Osteocyte (in vitro differentiated cells): ENCODE results near the gene EXOC4. TPM values are rescaled to one million over a fixed set of nuclear protein-coding genes. Genes with fewer than 3 reads are reported as not detected.

Experiments used
- DNase-seq: peaks from one replicate; pipeline ENCODE4 v3.0.0; 2021; ENCODE audit warnings: mixed read lengths; ENCODE audit not compliant: unreplicated experiment; ENCODE audit errors: extremely low spot score
- H3K27ac Mint-ChIP-seq: one replicate; pipeline ENCODE4 v1.8.0; 2021; ENCODE audit warnings: mild to moderate bottlenecking, mixed read lengths; ENCODE audit not compliant: unreplicated experiment
- H3K27me3 Mint-ChIP-seq: one replicate; pipeline ENCODE4 v1.8.0; 2021; ENCODE audit warnings: mixed read lengths; ENCODE audit not compliant: unreplicated experiment
- H3K36me3 Mint-ChIP-seq: one replicate; pipeline ENCODE4 v1.8.0; 2021; ENCODE audit warnings: mixed read lengths; ENCODE audit not compliant: unreplicated experiment
- H3K4me1 Mint-ChIP-seq: one replicate; pipeline ENCODE4 v1.8.0; 2021; ENCODE audit warnings: mixed read lengths; ENCODE audit not compliant: unreplicated experiment
- H3K4me3 Mint-ChIP-seq: one replicate; pipeline ENCODE4 v1.8.0; 2021; ENCODE audit warnings: mild to moderate bottlenecking, moderate library complexity, mixed read lengths; ENCODE audit not compliant: unreplicated experiment
- H3K9me3 Mint-ChIP-seq: one replicate; pipeline ENCODE4 v1.8.0; 2021; ENCODE audit warnings: mixed read lengths; ENCODE audit not compliant: unreplicated experiment
- CTCF ChIP-seq: fragments of 200-600 bp; sonication (generic); IDR thresholded peaks from 2 replicates; pipeline ENCODE4 v1.5.0; 2021; ENCODE audit warnings: antibody characterized with exemption, mild to moderate bottlenecking, moderate library complexity
- total RNA-seq: library from RNA; stranded (reverse); gene quantifications from 2 replicates; pipeline ENCODE4 v1.2.1, GENCODE V29; 2021

EXOC4 gene
- total RNA-seq, 1 donor from 2014 or later: 99.9 TPM

GRCh38 chr7:133702960-133703359 lies 450.1 kb downstream of the EXOC4 start:
- no peaks in the 10 kb centered on the region for H3K27me3 Mint-ChIP-seq
- TF ChIP-seq CTCF: no peak
- DNase-seq: no peak
- H3K27ac Mint-ChIP-seq: peak overlapping the region; percentile 40
- no peaks in the 10 kb centered on the region for H3K9me3 Mint-ChIP-seq
- peaks cover 28% of the 10 kb centered on the region for H3K4me1 Mint-ChIP-seq
- no peak overlapping the region for H3K4me3 Mint-ChIP-seq
- no peaks in the 10 kb centered on the region for H3K36me3 Mint-ChIP-seq

- no peak for TF ChIP-seq CTCF
- no peak for DNase-seq
- H3K4me1 Mint-ChIP-seq: peaks cover 26% of the 10 kb centered on the region
- no peaks in the 10 kb centered on the region for H3K27me3 Mint-ChIP-seq
- H3K9me3 Mint-ChIP-seq: no peaks in the 10 kb centered on the region
- H3K36me3 Mint-ChIP-seq: no peaks in the 10 kb centered on the region
- no peak overlapping the region for H3K4me3 Mint-ChIP-seq
- peak overlapping the region; percentile 40 for H3K27ac Mint-ChIP-seq
Observed at GRCh38 chr7:133703547-133703946, 450.7 kb downstream of the EXOC4 start.

- peaks cover 30% of the 10 kb centered on the region for H3K4me1 Mint-ChIP-seq
Observed at GRCh38 chr7:133704453-133704852, 451.6 kb downstream of the EXOC4 start.

GRCh38 chr7:133705596-133705995 lies 452.7 kb downstream of the EXOC4 start:
- H3K36me3 Mint-ChIP-seq: no peaks in the 10 kb centered on the region
- H3K27ac Mint-ChIP-seq: no peak overlapping the region
- no peak for TF ChIP-seq CTCF
- DNase-seq: no peak
- no peak overlapping the region for H3K4me3 Mint-ChIP-seq
- peaks cover 36% of the 10 kb centered on the region for H3K4me1 Mint-ChIP-seq
- H3K27me3 Mint-ChIP-seq: no peaks in the 10 kb centered on the region
- H3K9me3 Mint-ChIP-seq: no peaks in the 10 kb centered on the region

More at GRCh38 chr7:133704453-133704852, 451.6 kb downstream of the EXOC4 start:
- H3K27me3 Mint-ChIP-seq: no peaks in the 10 kb centered on the region
- no peaks in the 10 kb centered on the region for H3K9me3 Mint-ChIP-seq
- no peak overlapping the region for H3K27ac Mint-ChIP-seq
- H3K4me3 Mint-ChIP-seq: no peak overlapping the region
- TF ChIP-seq CTCF: no peak
- no peaks in the 10 kb centered on the region for H3K36me3 Mint-ChIP-seq
- no peak for DNase-seq

GRCh38 chr7:133706016-133706415 lies 453.1 kb downstream of the EXOC4 start:
- Mint-ChIP-seq H3K36me3 (no peaks in the 10 kb centered on the region), H3K4me3 (no peak overlapping the region), H3K4me1 (peaks cover 40% of the 10 kb centered on the region), H3K9me3 (no peaks in the 10 kb centered on the region), H3K27ac (no peak overlapping the region), H3K27me3 (no peaks in the 10 kb centered on the region)
- no peak for TF ChIP-seq CTCF
- no peak for DNase-seq
